Forelimb muscle (tissue), 1 donor: ENCODE measurements around the gene PPP1R12C. TPM values are rescaled to one million over a fixed set of nuclear protein-coding genes. Genes with fewer than 3 reads are reported as not detected.
"Not testable (repeated sequence)": the region's sequence is repeated elsewhere in the genome, so short reads cannot be mapped to it uniquely, and the experiment has no call there.

Source experiments
- DNase-seq: peaks from one replicate; pipeline ENCODE4 v3.0.0-alpha.2; 2013; ENCODE audit warnings: low read depth
- polyA plus RNA-seq: library from polyadenylated mRNA; unstranded; fragments of 120-200 nt; gene quantifications from one replicate; pipeline ENCODE4 v1.2.1, GENCODE V29; 2013; ENCODE audit not compliant: insufficient read length

Gene PPP1R12C
- polyA plus RNA-seq, 1 donor: 78.0 TPM

DNA sequence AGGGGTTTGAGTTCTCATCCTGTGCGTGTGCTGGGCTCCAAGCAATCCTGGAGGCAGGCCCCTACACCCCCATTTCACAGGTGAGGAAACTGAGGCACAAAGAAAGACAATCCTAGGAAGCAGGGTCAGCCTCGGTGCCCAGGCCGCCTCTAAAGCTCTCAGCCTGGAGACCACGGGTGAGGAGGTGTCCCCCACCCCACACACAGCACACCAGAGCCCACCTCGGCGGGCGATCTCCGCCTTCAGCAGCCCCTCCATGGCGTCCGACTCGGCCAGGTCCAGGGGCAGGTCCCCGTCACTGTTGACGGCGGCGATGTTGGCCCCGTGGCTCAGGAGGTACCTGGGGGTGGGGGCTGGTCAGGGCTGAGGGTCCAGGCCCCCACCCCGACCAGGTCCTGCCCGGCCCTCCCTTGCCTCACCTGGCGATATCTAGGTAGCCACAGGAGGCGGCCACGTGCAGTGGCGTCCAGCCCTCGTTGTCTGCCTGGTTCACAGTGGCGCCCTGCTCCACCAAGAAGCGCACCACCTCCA lies 5.1 kb downstream of the PPP1R12C start:
- DNase-seq: no peak

DNA sequence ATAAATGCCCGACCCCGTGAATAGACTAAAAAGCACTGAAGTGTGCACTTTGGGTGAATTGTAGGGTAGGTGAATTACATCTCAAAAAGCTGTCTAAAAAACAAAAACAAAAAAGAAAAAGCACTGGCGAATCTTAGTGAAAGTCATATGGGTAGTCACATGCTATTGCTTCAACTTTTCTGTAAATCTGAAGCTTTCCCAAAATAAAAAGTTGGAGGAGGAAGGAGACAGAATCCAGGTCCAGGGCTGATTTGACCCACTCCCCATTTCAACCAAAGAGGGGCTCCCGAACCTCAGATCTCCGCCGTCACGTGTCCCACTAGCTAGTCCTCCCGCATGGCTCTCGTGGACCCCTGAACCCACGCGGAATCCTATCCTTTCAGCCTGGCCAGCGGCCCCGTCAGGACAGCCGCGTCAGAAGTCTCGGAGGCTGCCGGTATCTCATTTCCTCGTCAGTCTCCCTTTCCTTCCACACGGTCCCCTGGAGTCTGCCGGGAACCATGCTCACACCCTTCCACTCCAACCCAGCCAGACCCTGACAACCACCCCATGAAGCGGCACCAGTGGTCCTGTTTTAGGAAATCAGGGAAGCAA lies 6.1 kb downstream of the PPP1R12C start:
- no peak for DNase-seq

DNA sequence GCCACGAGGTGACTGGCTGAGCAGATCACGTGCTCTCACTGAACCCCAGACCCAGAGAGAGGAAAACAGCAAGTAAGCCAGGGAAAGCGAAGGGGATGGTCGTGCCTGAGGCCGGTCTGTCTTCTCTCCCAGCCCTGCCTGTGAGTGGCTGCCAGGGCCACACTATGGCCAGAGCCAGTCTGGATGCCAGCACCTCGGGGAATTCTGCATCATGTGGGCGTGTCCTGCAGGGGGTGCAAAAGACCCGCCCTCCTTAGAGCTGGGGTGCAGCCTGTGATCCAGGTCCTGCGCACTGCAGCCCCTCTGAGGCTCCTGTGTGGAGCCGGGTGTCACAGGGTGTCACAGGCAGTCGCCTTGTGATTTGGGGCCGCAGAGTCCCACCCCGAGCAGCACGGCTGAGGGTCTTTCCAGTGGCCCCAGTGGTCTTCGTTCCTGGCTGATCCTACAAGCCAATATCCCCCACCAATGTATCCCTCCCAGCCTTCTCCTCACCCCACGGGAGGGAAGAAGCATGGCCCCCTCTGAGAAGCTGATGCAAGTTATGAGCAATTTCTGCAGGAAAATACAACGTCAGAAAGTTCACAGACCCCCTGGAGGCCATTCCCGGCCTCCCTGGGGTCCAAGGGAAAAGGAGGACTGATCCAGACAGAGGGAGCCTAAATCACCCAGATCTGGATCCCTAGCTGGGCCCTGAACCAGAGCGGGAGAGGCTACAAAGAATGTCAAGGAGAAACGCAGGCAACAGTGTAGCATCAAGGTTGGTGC lies 7.7 kb downstream of the PPP1R12C start:
- DNase-seq: no peak

DNA sequence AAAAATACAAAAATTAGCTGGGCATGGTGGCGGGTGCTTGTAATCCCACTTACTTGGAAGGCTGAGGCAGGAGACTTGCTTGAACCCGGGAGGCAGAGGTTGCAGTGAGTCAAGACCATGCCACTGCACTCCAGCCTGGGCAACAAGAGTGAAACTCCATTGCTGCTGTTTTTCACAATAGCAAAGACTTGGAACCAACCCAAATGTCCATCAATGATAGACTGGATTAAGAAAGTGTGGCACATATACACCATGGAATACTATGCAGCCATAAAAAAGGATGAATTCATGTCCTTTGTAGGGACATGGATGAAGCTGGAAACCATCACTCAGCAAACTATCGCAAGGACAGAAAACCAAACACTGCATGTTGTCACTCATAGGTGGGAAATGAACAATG lies 10.2 kb downstream of the PPP1R12C start:
- DNase-seq: not testable (repeated sequence)

DNA sequence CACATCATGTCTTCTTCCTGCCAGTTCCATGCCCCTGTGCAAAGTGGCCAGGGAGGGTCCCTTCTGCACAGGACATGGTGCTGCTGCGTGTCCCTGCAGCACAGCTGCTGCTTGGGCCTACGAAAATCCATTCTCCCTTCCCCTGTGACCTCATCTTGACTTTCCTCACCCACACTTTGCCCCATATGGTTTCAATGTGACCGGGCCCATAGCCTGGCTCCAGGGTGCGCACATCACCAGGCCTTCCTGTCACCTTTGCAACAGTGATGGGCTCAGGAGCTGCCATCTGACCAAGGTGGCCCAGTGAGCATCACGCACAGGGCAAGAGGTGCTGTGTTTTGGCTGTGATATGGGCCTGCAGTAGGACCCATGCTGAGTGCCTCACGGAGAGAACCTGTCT lies 10.8 kb downstream of the PPP1R12C start:
- DNase-seq: no peak

DNA sequence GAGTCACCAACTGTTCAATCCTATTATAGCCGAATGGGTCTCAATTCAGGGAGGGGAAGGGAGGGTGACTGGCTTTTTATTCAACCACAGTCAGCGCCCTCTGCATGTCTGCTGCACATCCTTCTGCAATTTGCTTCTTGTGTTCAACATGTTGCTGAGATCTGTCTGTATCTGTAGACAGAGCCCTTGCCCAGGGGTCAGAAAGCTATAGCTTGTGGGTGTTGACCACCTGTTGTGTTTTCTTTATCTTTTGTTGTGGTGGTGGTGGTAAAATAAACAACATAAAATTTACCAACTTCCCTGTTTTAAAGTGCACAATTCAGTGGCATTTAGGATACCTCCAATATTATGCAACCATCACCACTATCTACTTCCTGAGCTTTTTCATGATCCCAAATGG lies 12.2 kb downstream of the PPP1R12C start:
- DNase-seq: no peak

DNA sequence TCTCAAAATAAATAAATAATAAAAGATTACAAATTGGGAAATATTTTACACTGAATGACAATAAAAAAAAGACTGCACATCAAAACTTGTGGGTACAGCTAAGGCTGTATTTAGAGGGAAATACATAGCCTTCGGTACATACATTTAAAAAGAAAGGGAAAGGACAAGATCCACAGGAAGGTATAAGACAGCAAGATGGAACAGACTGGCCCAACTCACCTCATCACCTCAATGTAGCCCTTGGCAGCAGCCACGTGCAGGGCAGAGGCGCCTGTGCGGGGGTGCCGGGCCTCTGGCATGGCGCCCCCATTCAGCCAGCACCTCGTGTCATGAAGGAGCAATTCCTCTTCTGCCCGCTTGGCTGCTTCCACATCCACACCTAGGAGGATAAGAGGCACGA lies 14.2 kb downstream of the PPP1R12C start:
- DNase-seq: no peak

DNA sequence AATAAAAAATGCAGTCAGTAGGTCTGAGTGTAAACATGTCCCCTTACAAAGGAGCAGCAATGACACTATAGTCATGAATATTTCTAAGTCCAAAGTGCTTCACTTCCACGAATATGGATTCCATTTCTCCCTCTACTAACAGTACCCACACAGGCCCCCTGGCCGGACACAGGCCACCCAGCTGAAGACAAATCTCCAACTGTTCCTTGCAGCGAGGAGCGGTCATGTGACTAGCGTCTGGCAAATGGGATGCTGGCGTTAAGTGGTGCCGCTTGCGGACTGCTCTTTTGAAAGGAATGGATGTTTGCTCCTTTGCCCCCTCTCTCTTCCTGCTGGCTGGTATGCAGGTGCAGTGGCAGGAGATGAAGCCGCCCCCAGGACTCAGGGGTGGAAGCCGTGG lies 16.2 kb downstream of the PPP1R12C start:
- DNase-seq: no peak

DNA sequence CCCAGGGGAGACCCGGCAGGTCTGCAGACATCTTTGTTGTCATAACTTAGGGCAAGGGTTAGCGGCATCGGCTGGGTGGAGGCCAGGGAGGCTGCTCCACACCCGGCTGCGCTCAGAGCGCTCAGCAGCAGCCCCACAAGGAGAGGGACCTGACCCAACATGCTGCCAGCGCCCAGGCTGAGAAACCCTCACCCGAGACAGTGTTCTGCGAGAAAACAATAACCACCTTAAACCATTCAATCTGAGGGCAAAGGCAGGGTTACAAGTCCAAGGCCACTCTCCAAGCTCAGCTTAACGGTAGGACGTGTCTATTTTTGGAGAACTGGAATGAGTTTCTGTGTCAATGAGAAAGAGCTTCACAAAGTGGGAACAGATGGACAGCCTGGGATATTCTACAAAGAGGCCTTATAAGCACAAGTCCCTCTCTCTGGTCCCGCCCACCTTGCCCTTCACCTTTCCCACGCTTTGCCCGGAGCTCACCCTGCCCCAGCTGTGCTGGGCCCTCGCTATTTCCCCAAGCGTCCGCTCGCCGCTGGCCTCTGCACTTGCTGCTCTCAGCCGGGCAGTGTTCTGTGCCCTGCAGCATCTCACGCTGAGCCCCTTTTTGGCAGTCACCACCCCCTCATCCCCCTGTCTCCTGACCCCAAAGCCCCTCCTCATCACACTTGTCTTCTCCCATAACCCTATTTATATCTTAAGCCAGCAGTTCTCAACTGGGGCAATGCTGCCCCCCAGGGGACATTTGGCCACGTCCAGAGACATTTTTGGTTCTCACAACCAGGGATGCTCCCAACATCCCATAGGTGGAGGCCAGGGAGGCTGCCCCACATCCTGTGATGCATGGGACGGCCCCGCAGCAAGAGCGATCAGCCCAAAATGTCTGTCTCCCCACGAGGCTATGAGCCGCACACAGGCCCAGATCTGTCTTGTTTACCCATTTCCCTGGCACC lies 17.6 kb downstream of the PPP1R12C start:
- no peak for DNase-seq

DNA sequence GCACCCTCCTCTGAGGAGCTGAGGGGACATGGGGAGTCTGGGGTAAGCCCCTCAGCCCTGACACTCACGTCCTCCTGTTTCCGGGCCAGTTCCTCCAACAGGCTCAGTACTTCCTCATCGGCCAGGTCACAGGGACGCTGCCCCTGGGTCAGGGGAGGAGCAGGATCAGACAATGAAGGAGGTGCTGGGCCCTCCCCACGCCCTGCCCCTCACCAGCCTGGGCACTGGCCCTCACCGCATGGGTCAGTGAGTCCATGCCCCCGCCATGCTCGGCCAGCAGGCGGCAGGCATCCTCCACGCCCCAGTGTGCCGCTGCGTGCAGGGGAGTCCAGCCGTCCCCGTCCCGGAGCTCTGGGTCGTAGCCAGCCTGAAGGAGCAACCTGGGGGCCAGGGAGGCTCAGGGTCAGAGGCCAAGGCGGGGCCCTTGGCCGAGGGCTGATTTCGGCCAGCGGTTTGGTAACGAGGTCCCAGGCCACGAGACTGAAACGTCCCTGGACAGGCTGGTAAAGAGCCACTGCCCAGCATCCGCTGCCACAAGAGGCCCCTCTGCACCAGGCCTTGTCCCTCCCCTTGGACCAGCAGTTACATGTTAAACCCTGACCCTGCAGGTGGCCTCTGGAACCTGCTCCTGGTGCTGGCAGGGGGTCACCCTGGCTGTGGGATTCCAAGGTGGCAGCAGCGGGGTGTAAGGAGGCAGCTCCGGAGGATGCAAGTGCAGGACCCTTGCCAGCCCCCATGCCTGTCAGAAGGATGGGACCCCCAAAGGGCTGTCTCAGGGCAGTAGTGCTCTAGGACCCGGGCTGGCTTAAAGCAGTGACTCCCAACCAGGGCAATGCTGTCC lies 18.5 kb downstream of the PPP1R12C start:
- no peak for DNase-seq

DNA sequence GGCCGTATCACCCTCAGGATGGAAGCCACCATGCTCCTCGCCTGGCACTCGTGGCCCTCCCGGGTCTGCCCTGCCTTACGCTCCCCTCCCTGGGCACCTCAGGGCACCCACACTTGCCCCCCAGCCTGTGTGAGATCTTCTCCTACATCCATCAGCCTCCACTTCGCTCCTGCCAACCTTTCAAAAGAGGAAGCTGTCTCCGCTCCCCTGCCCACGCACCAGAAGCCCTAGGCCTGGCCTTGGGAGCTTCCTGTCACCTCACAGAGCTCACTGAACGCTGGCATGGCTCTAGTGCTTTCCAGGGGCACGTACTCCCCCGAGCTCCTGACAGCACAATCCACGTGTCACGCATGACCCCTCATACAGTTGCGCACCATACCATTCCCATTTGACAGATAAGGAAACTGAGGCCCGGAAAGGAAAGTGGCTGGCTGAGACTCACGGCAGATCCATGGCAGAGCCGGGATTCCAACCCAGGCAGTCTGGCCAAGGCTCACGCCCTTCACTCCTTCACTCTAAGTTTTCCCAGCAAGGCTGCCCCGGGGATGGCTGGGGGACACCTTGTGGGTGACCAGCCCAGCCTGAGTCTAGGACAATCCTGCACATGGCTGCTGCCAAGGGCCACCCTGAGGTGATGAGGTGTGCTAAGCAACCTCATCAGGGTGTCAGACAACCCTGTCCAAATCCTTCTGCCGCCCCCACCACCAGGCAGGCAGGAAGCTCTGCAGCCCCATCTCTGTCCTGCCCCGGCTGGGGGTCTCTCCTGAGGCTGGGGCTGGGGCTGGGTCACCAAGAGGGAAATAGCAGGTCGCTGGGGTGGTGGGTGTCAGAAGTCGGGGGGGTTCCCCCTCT lies 19.3 kb downstream of the PPP1R12C start:
- DNase-seq: no peak

DNA sequence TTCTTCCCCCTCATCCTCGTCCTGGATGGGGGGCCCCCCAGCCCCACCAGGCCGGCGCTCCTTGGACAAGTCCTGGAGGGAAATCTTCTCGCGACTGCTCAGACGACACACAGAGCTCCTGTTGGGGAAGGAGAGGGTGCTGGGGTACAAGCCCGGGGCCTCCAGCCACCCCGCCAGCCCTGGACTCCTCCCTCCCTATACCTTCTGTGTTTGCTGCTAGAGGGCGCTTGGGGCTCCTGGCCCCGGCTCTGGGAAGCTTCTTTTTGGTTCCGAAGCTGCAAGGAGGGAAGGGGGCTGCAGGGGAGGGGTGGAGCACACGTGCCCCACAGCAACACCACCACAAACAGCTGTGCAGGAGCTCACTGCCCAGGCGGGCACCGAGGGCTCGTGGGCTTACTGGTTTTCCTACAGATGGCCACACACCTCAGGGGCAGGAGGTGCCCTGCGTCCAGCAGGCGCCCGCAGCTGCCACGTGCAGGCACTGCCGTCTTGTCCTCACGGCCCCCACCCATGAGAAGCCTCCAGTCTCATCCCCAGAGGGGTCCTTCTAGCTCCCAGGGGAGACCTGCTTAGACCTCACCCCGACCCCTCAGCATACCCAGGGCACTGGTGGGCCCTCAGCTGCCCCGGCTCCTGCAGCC lies 21.3 kb downstream of the PPP1R12C start:
- DNase-seq: no peak

DNA sequence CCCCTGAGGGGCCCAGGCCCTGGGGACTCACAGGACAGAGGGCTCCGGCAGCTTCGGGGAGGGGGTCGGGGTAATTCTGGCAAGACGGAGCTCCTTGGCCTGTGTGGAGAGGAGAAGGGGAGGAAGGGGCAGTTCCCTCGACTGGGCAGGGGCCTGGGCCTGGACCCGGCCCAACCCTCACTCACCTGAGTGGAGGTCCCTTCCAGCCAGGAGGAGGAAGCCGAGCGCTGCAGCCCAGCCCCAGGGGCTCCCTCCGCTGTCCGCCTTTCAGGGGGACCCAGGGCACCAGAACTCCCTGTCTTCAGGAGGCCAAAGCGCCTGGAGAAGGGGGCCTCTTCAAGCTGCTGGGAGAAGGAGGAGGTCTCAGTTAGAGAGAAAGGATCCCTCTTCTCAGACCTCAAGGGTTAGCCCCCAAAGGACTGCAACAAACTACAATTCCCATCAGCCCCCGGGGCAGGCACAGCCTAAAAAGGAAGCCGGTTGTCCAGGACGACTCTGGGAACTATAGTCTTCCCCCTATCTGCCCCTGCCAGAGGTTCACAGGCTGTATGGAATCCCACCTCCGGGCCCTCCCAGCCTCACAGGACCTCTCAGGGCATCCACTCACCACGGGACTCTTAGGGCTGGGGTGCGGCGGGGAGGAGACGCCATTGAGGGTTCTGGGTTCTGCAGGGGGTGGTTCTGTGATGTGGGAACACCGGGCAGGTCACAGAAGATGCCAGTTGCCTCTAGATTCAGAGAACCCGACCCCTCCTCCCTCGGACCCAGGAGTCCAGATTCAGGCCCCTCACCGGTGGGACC lies 22.0 kb downstream of the PPP1R12C start:
- no peak for DNase-seq

DNA sequence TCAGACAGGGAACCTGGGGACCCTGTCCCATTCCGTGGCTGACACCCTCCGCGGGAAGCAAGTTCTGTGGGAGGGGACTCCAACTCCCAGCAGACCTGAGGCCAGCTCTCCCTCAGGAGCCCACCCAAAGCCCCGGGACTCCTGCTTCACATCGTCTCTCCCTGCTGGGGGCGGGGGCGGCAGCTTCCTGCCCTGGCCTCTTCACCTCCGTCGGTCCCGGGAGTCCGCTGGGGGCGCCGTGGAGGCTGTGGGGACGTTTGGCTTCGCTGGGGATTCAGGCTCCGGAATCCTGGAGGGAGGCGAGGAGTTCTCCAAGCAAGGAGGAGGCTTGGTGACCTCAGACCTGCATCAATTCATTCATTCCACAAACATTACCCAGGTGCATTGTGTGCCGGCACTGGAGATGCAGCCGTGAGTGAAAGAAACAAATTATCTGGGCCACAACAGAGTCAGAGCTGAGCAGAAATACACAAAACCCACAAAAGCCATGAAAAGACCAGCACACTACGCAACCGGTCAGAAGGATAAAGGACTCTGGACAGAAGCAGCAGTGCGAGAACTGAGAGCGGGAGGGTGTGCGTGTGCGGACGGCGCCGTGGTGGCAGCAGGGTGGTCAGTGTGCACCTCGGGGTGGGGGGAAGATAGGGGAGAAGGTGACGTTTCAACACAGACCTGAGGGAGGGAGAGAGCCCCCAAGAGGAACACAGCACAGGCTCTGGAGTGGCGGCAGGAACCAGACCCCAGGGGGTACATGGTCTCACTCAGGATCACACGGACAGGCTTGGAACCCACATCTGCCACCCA lies 22.8 kb downstream of the PPP1R12C start:
- no peak for DNase-seq

DNA sequence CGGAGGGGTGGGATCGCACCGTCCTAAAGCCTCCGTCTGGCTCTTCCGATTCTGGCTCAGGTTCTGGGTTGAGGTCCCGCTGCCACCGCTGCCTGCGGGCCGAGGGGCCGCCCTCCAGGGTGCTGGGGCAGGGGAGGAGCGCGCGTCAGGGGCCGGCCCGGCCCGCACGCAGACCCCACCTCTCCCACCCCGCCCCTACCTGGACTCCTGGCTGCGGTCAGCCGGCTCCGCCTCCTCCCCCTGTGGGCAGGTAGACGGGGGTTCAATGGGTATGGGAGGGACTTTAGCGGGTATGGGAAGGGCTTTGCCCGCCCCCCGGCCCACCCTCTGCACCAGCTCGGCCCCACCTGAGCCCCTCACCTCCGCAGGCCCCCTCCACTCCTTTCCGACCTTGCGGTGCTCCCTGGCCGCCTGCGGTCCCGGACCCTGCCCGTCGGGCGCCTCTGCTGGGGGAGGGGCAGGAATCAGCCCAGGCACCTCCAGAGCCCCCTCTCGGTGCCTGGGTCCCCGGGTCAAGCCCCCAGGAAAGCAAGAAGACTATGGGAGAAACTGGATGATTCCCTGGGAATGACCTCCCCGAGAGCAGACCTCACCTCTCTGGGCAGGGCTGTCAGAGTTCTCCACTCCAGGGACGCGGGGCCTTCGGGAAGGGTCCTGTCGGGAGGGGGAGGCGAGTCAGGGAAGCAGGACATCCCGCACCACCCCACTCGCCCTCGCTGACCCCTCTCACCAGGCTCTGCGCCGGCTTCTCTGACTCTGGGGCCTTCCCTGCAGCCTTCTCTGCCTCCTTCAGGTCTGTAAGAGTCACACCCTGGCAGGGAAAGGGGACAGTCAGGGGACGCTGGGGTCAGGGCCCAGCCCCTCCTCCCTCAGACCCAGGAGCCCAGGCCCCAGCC lies 24.8 kb downstream of the PPP1R12C start:
- no peak for DNase-seq

DNA sequence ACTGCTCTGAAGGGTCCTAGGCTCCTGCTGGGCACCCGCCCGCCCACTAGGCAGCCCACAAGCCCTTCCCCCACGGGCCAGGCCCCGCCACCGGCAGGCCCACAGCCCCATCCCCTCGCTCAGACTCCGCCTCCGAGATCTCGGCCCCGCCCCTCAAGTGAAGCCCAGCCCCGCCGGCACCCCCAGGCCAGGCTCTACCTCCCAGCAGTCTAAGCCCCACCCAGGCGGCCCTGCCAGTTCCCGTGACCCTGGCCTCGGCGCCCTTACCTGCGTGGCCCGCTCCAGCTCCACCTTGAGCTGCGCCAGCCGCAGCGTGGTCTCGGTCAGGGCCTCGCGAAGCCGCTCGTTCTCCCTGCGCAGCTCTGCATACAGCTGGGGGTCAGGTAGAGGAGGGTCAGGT lies 25.5 kb downstream of the PPP1R12C start:
- DNase-seq: no peak
